HG02642 (cell line): ENCODE measurements around the gene NSMCE1.
"Not testable (repeated sequence)": the region's sequence is repeated elsewhere in the genome, so short reads cannot be mapped to it uniquely, and the experiment has no call there.

Source experiments
- ATAC-seq: cut with Tn5 transposase; IDR thresholded peaks from one replicate; pipeline ENCODE4 v1.9.1; 2021; ENCODE audit warnings: mild to moderate bottlenecking; ENCODE audit not compliant: unreplicated experiment, poor library complexity

Gene NSMCE1

DNA sequence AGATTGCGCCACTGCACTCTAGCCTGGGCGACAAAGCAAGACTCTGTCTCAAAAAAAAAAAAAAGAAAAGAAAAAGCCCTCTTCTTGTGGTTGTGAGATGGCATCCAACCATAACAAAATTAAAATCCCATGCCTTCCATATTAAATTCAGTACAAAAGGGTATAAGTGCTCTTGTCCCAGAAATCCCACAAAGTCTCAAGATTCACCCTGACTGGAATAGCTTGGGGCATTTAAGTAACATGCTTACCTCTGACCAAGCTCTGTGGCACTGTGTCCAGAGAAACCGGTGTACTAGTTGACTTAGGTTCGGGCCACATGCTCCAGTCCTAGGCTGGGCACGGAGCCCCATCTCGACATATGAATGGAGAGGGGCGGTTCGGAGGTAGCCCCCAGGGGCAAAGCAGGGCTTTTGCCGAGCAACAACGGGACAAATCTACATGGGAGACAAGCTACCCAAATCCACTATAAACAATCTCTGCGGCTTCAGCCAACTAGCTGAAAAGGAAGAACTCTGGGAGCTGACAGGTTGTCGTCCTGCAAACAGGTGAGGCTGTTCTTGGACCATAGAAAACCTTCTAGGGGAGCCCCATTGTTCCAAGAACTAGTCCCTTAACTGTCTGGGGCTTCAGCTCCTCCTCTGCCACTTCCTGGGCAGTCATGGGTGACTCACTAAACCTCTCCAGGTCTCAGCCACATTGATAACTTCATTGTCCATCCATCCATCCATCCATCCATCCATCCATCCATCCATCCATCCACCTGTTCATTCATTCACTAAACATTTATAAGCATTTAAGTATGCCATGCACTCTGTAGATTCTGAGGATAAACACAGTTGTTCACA, 34.9 kb upstream of the NSMCE1 start:
- no peak for ATAC-seq

DNA sequence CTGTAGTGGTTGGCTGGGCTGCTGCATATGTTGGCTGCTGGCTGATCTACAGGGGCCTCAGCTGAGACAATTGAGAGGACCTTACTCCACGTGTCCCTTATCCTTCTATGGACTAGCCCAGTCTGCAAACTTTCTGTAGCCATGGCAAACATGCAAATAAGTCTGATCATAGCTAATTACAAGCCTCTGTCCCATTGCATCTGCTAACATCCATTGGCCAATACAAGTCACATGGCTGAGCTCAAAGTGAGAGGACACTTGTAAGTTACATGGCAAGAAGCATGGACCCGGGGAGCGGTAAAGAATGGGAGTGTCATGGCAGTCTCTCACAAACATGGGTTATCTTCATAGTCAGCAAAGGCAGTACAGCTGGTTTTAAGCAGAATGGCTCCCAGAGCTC, 33.6 kb upstream of the NSMCE1 start:
- ATAC-seq, result no peak

DNA sequence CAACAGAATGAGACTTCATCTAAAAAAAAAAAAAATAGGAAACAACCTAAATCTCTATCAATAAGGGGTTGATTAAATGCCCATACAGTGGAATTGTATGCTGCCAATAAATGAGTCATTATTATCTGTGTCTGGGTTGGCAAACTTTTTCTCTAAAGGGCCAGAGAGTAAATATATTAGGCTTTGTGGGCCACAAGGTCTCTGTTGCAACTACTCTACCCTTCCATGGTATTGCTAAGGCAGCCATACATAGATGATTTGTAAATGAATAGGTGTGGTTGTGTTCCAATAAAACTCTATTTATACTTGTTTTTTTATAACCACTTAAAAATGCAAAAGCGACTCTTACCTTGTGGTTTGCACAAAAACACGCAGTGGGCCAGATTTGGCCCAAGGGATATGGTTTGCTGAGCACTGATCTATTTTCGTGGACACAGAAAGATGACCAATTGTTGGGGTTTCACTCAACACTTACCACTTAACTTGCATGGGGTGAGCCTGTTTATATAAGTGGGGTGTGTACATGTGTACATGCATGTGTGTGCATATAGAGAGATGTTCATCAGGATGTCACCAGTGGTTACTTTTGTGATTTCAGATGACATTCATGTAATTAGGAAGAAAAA, 32.8 kb upstream of the NSMCE1 start:
- no peak for ATAC-seq

DNA sequence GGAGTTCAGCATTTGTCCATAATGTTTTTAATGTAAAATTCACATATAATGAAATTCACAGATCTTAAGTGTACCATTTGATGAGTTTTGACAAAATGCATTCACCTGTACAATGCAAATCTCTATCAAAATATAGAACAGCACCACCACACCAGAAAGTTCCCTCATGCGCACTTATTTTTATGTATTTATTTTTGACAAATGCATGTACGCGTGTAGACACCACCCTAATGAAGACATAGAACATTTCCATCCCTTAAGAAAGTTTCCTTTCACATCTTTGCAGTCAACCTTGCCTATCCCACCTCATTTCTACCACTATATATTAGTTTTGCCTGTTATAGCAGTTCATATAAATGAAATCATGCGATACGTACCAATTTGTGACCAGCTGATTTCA, 29.6 kb upstream of the NSMCE1 start:
- no peak for ATAC-seq

DNA sequence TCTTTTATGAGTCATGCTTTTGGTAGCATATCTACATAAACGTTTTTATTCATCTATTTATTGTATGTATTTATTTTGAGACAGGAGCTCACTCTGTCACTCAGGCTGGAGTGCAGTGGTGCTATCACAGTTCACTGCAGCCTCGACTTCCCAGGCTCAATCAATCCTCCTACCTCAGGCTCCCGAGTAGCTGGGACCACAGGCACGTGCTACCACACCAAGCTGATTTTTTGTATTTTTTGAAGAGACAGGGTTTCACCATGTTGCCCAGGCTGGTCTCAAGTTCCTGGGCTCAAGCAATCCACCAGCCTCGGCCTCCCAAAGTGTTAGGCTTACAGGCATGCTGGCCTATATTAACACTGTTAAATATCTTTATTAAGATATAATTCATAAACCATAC, 24.8 kb upstream of the NSMCE1 start:
- ATAC-seq, result no peak

DNA sequence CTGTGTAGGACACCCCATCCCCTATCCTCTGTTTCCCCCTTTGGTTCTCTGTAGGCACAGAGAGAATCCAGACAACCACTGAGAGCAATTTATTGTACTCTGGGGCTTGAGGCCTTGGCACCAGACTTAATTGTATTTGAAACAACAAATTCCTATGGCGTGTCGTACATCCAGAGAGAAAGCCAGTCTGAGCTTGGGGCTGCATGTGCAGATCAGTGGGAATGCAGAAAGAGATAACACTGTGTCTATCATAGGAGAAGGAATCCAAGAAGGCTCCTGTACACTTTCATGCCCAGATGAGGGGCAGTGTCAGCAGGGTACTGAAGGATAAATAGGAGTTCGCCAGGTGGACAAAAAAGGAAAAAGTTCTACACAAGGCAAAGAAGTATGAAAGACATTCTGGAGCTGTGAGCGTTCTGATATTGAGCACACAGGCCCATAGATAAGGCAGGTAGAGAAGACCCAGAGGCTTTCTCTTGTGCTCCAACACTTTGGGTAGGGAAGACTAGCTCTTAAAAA, 23.2 kb upstream of the NSMCE1 start:
- ATAC-seq, result no peak

DNA sequence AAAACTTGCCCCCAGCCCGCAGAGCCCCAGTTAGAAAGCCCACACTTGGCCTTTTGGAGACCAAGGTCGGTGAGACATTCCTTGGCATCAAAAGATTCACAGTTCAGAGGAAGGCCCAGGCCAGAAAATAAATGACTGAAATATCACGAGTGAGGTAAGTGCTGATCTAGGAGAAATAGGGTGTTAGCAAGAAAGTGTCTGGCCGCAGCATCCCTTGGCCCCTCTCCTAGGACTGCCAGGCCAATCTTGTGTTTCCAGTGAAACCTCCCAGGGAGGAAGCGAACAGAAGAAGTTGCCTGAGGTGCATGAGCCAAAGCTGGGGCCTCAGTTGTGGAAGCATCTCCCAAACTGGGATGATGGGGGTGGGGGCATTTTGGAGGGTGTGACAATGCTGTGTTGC, 22.5 kb upstream of the NSMCE1 start:
- ATAC-seq, result no peak

DNA sequence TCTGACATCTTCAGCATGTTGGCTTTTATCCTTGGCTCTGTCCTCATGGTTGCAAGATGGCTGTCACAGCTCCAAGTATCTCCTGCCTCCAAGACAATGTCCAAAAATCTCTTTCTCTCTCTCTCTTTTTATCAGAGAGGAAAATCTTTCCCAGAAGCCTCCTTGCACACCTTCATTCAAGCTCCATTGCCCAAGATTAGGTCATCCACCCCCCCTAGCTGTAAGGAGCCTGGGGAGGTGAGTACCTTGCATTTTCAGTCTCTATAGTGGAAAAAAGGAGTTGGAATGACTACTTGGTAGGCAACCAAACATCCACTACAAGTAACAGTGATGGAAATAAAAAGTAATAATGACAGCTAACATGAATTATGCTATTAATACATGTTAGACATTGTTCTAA, 22.0 kb upstream of the NSMCE1 start:
- ATAC-seq, result no peak

DNA sequence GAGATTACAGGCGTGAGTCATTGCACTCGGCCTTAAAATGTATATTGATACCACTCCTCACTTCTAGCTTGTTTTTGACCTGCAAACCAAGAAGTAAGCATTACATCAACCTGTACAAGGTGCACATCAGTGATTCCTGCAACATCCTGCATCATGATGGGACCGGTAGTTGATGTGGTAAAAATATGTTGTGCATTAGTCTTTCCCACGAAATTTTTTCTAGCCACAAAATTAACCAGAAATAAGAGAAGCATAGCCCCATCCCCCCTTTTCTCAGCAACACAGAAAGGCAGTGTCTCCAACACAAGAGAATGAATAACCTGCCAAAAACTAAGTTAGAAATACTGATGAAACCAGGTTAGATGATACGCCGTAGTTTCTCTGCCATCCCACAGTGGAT, 21.1 kb upstream of the NSMCE1 start:
- no peak for ATAC-seq

DNA sequence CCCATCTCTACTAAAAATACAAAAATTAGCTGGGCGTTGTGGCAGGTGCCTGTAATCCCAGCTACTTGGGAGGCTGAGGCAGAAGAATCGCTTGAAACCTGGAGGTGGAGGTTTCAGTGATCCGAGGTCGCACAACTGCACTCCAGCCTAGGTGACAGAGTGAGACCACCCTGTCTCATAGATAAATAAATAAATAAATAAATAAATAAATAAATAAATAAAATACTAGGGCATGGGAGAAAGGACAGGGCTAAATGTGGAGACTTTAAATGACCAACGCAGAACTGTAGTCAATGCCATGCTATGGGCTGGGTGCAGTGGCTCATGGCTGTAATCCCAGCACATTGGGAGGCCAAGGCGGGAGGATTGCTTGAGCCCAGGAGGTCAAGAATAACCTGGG, 19.7 kb upstream of the NSMCE1 start:
- ATAC-seq, result not testable (repeated sequence)

DNA sequence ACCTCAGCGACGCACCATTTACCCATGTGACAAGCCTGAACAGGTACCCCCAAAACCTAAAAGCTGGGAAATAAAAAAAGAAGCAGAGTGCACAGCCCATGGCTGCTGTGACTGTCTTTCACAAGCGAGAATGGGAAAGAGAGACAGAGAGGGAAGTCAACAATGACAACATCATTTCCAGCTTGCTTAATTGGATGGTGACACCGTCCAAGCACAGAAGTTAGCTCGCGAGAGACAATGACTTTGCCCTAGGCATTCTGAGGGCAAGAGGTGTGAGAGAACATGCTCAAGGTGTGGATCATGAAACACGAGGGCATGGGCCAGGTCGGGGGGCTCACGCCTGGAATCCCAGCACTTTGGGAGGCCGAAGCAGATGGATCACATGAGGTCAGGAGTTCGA, 19.3 kb upstream of the NSMCE1 start:
- ATAC-seq, result no peak

DNA sequence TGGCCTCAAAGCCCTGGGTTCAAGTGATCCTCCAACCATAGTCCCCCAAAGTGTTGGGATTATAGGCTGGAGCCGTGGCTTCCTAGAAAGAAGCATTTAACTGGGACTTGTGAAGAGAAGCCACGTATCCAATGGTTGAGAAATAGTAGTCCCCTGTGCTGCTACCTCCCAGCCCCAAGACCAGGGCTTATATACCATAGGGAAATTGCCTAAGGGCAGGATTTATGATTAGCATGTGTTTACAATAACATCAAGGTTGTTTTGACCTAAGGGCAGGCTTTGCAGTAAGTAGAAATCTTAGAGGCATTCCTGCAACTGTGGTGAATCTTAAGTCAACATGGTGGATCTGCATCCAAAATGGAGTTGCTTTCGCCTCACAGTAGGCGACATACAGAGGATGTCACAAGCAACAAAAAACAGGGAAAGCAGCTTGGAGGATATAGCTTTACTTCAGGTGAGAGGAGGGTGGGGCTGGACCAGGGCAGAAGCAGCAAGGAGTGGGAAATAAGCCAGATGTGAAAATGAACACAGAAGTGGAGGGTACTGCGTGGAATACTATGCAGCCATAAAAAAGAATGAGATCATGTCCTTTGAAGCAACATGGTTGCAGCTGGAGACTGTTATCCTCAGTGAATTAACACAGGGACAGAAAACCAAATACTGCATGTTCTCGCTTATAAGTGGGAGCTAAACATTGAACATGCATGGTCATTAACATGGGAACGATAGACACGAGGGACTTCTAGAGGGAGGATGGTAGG, 18.7 kb upstream of the NSMCE1 start:
- ATAC-seq, result no peak

DNA sequence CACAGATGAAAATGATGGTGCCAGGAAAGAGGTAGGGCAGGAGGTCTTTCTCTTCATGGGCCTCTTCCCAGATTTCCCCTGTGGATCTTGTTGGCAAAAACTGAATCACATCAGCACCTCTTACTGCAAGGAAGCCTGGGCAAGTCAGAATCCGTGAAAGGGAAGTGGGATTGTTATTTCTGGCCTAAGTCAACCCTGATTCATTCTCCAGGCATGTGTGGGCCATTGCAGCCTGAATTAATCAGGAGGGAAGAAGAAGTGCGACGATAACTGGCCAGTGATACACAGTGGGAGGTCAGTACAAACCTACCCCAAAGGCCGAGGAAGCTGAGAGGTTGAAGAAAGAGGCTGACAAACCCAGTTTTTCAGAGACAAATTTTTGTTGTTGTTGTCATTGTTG, 17.9 kb upstream of the NSMCE1 start:
- ATAC-seq, result no peak

DNA sequence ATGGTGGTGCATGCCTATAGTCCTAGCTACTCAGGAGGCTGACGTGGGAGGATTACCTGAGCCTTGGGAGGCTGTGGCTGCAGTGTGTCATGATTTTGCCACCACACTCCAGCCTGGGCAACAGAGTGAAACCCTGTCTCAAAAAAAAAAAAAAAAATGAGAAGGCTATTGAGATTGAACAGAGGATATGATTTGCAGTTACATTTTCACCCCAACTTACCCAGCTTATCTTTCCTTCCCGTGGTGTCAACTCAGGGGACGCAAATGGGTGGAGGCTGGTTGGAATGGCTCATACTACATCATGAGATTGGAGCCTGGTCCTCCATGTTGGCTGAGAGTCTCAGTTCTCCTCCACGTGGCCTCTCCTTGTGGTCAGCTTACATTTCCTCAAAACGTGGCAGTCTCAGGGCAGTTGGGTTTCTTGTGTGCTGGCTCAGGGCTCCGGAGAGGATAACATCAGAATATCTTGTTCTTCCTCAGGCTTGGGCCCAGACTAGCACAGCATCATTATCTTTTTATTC, 17.2 kb upstream of the NSMCE1 start:
- ATAC-seq, result no peak

DNA sequence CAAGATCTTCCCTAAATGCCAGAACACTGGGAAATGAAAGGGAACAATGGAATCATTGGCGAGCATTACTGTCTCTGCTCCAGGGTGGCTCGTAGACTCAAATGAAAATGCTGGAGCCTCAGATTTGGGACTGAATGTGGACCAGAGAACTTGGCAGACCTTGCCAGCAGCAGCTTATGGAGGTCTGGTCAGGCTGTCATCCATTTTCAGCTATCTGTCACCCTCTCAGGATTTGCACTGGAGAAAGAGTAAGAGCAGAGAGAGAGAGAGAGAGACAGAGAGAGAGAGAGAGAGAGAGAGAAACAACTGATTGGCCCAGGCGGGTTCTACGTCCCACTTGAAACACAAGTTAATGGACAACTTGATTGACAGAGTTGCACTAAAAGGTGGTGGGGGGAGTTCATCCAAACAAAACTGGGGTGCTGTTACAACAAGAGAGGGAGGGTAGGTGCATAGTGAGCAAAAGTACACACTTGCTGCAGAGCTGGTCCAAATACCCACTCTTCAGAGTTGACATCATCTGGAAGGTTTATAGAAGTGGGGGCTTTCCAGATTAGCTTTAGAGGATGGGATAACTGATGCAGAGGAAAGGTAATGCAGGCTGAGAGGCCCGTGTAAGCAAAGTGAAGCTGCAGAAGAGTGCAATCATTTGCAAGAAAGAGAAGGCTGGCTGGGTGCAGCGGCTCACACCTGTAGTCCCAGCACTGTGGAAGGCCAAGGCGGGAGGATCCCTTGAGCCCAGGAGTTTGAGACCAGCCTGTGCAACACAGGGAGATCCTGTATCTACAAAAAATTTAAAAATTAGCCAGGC, 16.5 kb upstream of the NSMCE1 start:
- no peak for ATAC-seq

DNA sequence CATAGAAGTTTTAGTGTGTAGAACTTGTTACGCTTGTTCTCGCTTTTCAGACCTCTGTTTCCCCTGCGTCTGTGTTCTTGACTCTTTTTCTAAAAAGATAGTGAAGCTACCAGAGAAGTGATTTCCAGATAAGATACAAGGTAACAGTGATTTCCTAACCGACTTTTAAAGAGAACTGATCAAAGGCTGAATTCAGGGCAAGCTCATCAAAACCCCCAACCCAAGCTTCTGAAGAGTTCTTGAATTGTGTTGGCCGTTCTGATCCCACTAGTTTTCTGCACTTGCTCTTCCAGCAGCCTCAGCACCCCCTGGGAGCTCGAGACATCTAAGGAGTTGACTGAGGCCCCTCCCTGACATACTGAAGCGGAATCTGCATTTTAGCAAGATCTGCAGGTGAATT, 12.7 kb upstream of the NSMCE1 start:
- no peak for ATAC-seq

DNA sequence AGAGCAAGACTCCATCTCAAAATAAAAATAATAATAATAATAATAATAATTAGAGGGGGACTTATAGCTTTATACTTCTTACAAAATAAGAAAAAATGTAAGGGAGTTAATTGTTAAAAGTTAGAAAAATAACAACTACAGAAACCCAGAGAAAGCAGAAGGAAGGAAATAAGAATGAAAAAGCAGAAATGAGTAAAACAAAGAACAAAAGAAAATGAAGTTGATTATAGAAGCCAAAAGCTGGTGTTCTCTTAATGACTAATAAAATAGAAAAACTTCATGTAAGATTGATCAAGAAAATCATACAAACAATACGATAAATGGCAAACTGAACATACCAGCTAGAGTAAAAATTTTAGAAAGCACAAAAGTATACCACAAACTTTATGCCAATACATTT, 6.8 kb upstream of the NSMCE1 start:
- no peak for ATAC-seq

DNA sequence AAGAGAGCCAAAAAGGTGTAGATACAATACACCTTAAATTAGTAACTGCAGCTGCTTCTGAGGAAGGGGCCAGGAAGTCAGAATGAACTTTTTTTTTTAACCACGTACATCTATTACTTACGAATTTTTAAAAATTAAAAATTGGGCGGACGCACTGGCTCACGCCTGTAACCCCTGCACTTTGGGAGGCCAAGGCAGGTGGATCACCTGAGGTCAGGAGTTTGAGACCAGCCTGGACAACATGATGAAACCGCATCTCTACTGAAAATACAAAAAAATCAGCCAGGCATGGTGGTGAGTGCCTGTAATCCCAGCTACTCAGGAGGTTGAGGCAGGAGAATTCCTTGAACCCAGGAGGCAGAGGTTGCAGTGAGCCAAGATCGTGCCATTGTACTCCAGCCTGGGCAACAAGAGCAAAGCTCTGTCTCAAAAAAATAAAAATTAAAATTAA, 5.9 kb upstream of the NSMCE1 start:
- ATAC-seq, result not testable (repeated sequence)

DNA sequence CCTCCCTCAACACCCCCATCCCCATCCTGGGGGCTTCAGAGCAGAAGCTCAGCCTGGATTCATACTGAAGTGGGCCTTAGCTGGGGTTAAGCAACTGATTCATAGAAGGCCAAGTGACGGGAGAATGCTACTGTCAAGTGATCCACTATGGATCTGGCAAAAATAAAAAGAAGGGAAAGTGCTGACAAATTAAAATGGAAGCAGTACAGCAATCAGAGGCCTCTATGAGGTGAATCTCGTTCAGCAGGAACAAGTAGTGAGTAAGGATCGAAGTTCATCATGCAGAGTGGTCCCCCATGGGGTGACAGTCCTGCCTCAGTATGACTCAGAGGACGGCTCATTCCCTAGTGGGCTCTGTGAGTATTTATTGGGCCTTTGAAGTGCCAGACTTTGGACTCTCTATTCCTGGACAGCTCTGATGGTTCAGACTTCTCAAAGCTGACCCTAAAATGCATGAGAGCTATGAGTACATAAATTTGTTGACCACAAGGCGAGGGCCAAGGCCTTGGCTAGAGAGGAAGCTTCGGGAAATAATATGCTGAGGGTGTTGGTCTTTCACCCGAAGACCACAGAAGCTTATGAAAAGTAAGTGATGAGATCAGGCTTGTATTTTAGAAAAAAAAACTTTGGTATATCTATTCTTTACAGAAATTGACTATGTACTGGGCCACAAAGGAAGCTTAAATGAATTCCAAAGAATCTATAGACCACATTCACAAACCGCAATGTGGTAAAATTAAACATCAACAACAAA, 5.3 kb upstream of the NSMCE1 start:
- ATAC-seq, result no peak
